Effector memory CD4-positive, alpha-beta T cell (primary cell): ENCODE results near the gene NNAT.
"Not testable (repeated sequence)": the region's sequence is repeated elsewhere in the genome, so short reads cannot be mapped to it uniquely, and the experiment has no call there.

ENCODE experiments used
- DNase-seq, 3 donors: peaks; one replicate each; pipeline ENCODE4 v3.0.0-alpha.2; 2020
- H3K27ac ChIP-seq: 2 replicates; pipeline ENCODE4 v1.7.0; 2013; ENCODE audit warnings: mild to moderate bottlenecking, low read length, moderate library complexity; ENCODE audit not compliant: insufficient read depth, poor library complexity, severe bottlenecking
- H3K27me3 ChIP-seq: replicated peaks from 2 replicates; pipeline ENCODE4 v1.7.0; 2013; ENCODE audit warnings: mild to moderate bottlenecking, low read length; ENCODE audit not compliant: insufficient read depth, control insufficient read depth, poor library complexity, severe bottlenecking
- H3K36me3 ChIP-seq: 2 replicates; pipeline ENCODE4 v1.7.0; 2013; ENCODE audit warnings: mild to moderate bottlenecking, low read length, moderate library complexity; ENCODE audit not compliant: control insufficient read depth, insufficient read depth
- H3K4me1 ChIP-seq: 2 replicates; pipeline ENCODE4 v1.7.0; 2013; ENCODE audit warnings: low read length, mild to moderate bottlenecking; ENCODE audit not compliant: control insufficient read depth, insufficient read depth, poor library complexity, severe bottlenecking
- H3K4me3 ChIP-seq: 2 replicates; pipeline ENCODE4 v1.7.0; 2013; ENCODE audit warnings: low read length, low read depth, mild to moderate bottlenecking; ENCODE audit not compliant: insufficient read depth, poor library complexity, severe bottlenecking
- H3K9me3 ChIP-seq: 2 replicates; pipeline ENCODE4 v1.7.0; 2013; ENCODE audit warnings: mild to moderate bottlenecking, low read length, moderate library complexity; ENCODE audit not compliant: control insufficient read depth
- total RNA-seq, 3 donors: gene quantifications; one replicate each; lab custom pipeline; 2026; lab: John Stamatoyannopoulos, UW

Gene NNAT, protein sequence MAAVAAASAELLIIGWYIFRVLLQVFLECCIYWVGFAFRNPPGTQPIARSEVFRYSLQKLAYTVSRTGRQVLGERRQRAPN
- 0 reads per million in 3 donors for total RNA-seq

DNA sequence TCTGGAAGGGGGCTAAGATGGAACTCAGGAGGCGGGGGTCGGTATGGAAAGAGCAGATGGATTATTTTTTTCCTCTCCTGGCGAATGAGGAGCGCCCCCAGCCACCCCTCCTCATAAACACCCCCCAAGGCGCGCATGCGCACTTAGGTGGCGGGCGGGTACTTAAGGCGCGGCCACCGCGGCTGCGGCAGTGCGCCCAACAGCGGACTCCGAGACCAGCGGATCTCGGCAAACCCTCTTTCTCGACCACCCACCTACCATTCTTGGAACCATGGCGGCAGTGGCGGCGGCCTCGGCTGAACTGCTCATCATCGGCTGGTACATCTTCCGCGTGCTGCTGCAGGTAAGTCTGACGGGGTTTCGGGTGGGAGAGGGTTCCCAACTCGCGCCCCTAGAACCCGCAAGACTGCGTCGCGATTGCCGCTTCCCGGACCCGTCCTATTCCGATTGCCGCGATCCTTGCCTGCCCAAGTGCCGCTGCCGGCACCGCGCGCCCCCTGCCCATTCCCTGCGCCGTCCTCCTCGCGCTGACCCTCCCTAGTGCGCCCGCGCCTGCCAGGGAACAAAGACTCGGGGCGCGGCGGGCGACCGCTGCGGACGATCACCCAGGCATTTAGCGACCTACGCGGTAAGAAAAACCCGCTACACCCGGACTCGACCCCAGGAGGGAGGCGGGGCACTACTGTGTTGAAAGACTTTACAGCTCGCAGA lies at the start of gene NNAT:
Gene NNAT, plus strand, starts transcription at position 190 of the 711 bp plus-strand sequence. Its CDS starts 82 bp downstream, at position 272.
- DNase-seq: no peak
- no peak within 1 kb of the TSS for H3K27ac ChIP-seq
- no peaks in the 10 kb centered on the region for H3K27me3 ChIP-seq
- H3K36me3 ChIP-seq: peaks cover 13% of the 10 kb centered on the region
- peak within 1 kb of the TSS; percentile 21 for H3K4me3 ChIP-seq
- H3K4me1 ChIP-seq: peaks cover 15% of the 10 kb centered on the region
- no peaks in the 10 kb centered on the region for H3K9me3 ChIP-seq

DNA sequence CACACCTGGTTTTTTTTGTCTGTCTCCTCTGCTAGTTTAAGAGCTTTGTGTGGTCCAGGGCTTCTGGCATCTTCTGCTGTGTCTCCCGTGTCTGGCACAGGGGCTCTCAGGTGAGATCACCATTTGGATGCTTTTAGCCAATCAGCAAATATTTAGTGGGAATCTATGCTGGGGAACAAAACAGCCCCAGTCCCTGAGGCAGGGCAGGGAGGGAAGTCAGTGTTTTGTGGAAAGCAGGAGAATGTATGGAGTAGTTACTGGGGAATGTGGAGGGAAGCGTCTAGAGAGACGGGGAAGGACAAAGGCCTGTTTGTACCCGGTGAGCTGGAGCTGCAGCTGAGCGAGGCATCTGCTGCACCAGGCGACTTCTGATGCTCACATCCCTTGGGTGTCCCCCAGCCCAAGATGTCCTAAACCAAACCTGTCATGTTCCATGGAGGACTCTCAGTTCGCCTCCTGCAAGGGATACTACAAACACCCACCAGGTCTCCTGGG lies 49.3 kb upstream of the NNAT start:
- H3K9me3 ChIP-seq: no peaks in the 10 kb centered on the region
- no peak overlapping the region for H3K4me3 ChIP-seq
- no peak overlapping the region for H3K27ac ChIP-seq
- H3K4me1 ChIP-seq: no peaks in the 10 kb centered on the region
- no peak for DNase-seq
- H3K27me3 ChIP-seq: no peaks in the 10 kb centered on the region
- no peaks in the 10 kb centered on the region for H3K36me3 ChIP-seq

DNA sequence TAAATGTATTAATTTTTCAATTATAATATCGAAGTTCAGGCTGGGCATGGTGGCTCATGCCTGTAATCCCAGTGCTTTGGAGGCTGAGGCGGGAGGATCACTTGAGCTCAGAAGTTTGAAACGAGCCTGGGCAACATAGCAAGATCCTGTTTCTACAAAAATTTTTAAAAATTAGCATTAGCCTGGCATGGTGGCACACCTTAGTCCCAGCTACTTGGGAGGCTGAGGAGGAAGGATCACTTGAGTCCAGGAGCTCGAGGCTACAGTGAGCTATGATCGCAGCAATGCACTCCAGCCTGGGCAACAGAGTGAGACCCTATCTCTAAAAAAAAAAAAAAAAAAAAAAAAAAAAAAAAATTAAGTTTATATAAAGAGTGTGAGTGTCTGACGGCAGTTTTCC lies 48.6 kb upstream of the NNAT start:
- H3K27ac ChIP-seq, H3K27me3 ChIP-seq, H3K9me3 ChIP-seq, H3K36me3 ChIP-seq, DNase-seq, H3K4me3 ChIP-seq, H3K4me1 ChIP-seq: not testable (repeated sequence)

DNA sequence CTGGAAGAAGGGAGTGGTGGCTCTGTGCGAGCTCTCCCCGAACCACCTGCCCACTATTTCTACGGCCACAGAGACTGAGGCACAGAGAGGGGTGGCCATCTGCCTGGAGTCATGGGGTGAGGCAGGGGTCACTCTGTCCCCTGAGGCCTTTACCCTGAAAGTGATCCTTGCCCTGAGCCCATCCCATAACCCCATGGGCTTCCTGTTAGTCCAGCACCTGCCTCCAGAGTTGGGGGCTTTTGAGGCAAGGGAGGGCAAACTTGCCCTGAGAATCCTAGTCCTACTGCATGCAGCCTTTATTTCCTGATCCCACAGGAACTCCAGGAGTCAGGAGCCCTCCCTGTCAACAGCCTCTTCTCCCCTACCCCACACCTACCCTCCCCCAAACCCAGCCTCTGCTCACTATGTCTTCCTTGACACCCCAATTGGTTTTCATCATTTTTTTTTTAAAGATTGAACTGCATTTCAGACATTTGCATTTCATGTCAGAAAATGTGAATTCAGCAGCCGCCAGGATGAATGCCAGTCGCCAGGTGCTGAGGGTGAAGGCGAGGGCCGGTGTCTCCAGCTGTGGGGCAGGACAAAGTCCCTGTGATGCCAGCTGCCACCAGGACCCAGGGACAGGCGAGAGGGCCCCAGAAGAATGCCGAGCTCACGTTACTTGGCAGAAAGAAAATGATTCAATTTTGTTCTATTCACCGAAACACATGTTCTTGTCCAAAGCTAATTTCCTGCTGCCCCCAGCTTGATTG lies 47.6 kb upstream of the NNAT start:
- Histone ChIP-seq H3K4me1 (no peaks in the 10 kb centered on the region), H3K9me3 (no peaks in the 10 kb centered on the region), H3K36me3 (no peaks in the 10 kb centered on the region), H3K4me3 (no peak overlapping the region), H3K27me3 (no peaks in the 10 kb centered on the region), H3K27ac (no peak overlapping the region)
- no peak for DNase-seq

DNA sequence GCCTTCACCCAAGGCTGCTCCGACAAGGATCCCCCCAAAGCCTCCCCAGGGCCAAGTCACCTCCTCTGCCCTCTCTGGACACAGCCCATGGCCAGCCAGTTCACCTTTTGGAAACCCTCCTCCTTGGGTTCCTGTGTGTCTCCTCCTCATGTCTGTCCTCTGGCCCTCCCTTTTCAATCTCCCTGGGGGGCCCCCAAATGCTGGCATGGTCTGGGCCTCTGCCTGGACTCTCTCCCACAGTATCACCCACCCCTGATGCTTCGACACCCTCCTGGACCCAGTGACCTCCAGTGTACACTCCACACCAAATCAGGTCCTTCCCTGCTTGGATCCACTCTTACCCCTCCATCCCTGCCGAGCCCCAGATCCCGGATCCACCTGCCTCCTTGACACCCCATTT lies 46.7 kb upstream of the NNAT start:
- Histone ChIP-seq H3K4me1 (no peaks in the 10 kb centered on the region), H3K9me3 (no peaks in the 10 kb centered on the region), H3K36me3 (no peaks in the 10 kb centered on the region), H3K4me3 (no peak overlapping the region), H3K27ac (no peak overlapping the region), H3K27me3 (peaks cover 2% of the 10 kb centered on the region)
- DNase-seq: no peak

DNA sequence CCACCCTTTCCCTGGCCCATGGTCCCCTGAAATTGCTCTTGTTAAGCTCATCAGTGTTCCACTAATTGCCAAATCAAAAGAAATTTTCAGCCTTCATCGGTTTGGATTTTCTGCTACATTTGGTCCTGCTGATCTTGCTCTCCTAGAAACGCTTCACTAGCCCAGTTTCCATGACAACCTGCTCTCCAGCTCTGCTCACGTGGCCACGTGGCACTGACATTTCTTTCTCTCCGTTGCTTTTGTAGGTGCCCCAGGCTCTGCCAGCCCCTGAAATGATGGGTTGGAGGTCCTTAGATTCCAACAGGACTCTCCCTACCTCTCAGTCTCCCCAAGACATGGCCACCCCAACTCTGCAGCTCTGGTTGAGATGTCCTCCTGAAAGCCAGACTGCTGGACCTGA lies 45.8 kb upstream of the NNAT start:
- Histone ChIP-seq H3K36me3 (no peaks in the 10 kb centered on the region), H3K4me3 (no peak overlapping the region), H3K27me3 (peaks cover 6% of the 10 kb centered on the region), H3K9me3 (no peaks in the 10 kb centered on the region), H3K27ac (no peak overlapping the region), H3K4me1 (no peaks in the 10 kb centered on the region)
- DNase-seq: no peak

DNA sequence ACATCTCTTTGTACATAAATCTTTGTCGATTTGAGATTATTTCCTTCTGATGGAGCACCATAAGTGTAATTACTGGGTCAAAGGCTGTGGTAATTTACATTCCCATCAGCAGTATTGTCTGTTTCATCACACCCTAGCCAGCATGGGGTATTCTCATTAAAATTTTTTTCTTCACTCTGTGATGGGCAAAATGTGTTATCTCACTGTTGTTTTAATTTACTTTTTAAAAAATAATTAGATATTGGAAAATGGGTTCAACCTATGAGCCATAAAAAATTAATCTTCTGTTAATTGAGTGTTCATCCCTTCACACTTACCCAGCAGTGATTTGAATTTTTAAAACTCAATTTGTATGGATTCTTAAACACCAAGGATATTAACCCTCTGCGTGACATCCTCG lies 44.0 kb upstream of the NNAT start:
- Histone ChIP-seq H3K36me3 (no peaks in the 10 kb centered on the region), H3K27ac (no peak overlapping the region), H3K9me3 (no peaks in the 10 kb centered on the region), H3K4me1 (no peaks in the 10 kb centered on the region), H3K4me3 (no peak overlapping the region), H3K27me3 (peaks cover 6% of the 10 kb centered on the region)
- no peak for DNase-seq

DNA sequence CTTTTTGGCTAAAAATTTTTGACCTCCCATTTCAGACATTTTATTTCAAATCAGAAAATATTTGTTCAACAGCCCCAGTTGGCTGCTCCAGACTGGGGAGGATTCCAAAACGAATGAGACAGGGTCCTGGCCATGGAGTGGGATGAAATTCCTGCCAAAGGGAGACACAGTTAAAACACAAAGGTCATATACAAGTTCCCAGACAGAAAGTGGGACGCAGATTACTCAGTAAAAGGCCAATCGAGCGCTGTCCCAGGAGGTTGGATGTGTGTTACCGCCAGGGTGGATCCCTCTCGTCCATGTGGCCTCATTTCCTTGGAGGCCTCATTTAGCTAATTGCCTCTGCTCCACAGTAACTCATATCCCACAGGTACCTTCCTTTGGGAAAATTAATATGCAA lies 41.8 kb upstream of the NNAT start:
- H3K9me3 ChIP-seq: no peaks in the 10 kb centered on the region
- H3K4me1 ChIP-seq: no peaks in the 10 kb centered on the region
- H3K27me3 ChIP-seq: peaks cover 6% of the 10 kb centered on the region

DNA sequence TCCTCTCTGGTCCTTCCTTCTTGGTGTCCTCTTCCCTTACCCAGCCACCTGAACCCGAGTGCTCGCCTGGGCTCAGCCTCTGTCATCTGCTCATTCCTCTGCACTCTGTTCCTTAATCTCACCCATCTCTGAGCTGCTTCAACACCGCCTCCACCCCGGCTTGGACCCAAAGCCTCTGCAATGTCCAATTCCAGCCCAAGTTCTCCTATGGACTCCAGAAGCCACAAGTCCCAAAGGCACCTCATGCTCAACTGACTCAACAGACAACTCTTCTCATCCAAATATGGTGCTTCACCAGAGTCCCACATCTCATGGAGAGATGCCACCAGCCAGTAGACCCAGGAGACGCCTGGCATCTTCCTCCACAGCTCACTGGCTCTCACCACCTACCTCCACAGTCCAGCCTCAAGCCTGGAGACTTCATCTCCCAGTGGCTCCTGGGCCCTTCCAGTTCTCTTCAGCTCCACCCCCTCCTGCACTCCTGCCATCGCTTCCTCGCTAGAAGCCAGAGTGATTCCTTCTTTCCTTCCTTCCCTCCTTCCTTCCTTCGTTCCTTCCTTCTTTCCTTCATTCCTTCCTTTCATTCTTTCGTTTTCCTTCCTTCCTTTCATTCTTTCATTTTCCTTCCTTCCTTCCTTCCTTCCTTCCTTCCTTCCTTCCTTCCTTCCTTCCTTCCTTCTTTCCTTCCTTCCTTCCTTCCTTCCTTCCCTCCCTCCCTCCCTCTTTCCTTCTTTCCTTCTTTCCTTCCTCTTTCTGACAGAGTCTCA lies 40.9 kb upstream of the NNAT start:
- peaks cover 6% of the 10 kb centered on the region for H3K27me3 ChIP-seq
- H3K4me3 ChIP-seq: no peak overlapping the region
- H3K9me3 ChIP-seq: no peaks in the 10 kb centered on the region
- no peaks in the 10 kb centered on the region for H3K4me1 ChIP-seq
- no peak overlapping the region for H3K27ac ChIP-seq
- DNase-seq: no peak
- H3K36me3 ChIP-seq: no peaks in the 10 kb centered on the region

More for the DNA sequence above, 41.8 kb upstream of the NNAT start:
- no peak for DNase-seq
- Histone ChIP-seq H3K4me3 (no peak overlapping the region), H3K27ac (no peak overlapping the region), H3K36me3 (no peaks in the 10 kb centered on the region)
